PC-3 (cell line): ENCODE measurements around the gene REXO4.
"Not testable (repeated sequence)": the region's sequence is repeated elsewhere in the genome, so short reads cannot be mapped to it uniquely, and the experiment has no call there.

Experiments
- EZH2 ChIP-seq: fragments of 300-600 bp; sonication (generic); IDR thresholded peaks from one replicate; pipeline ENCODE4 v1.6.1; 2017; ENCODE audit warnings: antibody characterized with exemption, mild to moderate bottlenecking, low read length; ENCODE audit not compliant: unreplicated experiment
- EZH2phosphoT487 ChIP-seq: fragments of 300-600 bp; sonication (generic); IDR thresholded peaks from 2 replicates; pipeline ENCODE4 v1.6.1; 2018; ENCODE audit warnings: mild to moderate bottlenecking, antibody characterized with exemption, low read length, borderline replicate concordance
- TF ChIP-seq, protein P1 (sequence below): fragments of 300-600 bp; sonication (generic); conservative IDR thresholded peaks from 2 replicates; pipeline ENCODE4 v1.5.1; 2017; ENCODE audit warnings: antibody characterized with exemption, low read depth, mild to moderate bottlenecking, low read length

DNA sequence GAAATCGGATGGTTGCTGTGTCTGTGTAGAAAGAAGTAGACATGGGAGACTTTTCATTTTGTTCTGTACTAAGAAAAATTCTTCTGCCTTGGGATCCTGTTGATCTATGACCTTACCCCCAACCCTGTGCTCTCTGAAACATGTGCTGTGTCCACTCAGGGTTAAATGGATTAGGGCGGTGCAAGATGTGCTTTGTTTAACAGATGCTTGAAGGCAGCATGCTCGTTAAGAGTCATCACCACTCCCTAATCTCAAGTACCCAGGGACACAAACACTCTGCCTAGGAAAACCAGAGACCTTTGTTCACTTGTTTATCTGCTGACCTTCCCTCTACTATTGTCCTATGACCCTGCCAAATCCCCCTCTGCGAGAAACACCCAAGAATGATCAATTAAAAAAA is 26.4 kb downstream of the REXO4 start:
- TF ChIP-seq, protein P1, sequence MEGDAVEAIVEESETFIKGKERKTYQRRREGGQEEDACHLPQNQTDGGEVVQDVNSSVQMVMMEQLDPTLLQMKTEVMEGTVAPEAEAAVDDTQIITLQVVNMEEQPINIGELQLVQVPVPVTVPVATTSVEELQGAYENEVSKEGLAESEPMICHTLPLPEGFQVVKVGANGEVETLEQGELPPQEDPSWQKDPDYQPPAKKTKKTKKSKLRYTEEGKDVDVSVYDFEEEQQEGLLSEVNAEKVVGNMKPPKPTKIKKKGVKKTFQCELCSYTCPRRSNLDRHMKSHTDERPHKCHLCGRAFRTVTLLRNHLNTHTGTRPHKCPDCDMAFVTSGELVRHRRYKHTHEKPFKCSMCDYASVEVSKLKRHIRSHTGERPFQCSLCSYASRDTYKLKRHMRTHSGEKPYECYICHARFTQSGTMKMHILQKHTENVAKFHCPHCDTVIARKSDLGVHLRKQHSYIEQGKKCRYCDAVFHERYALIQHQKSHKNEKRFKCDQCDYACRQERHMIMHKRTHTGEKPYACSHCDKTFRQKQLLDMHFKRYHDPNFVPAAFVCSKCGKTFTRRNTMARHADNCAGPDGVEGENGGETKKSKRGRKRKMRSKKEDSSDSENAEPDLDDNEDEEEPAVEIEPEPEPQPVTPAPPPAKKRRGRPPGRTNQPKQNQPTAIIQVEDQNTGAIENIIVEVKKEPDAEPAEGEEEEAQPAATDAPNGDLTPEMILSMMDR = not testable (repeated sequence)
- not testable (repeated sequence) for TF ChIP-seq EZH2, EZH2phosphoT487
